Ramos (cell line): ENCODE data around the gene SCPEP1.
"Not testable (repeated sequence)": the region's sequence is repeated elsewhere in the genome, so short reads cannot be mapped to it uniquely, and the experiment has no call there.

Source experiments
- in situ Hi-C: fragments of 300-500 bp; cut with MboI; formaldehyde crosslinking; loops from one replicate; pipeline ENCODE4 v1.14.3; 2022; ENCODE audit warnings: low sequenced_read_pairs; ENCODE audit not compliant: unreplicated experiment

The SCPEP1 gene

GRCh38 chr17:56960596-56961538, 17.1 kb upstream of the SCPEP1 start, which contains the start of gene COIL:
TSS of gene COIL (minus strand) at chr17:56961050. CDS start at chr17:56961019, 31 bp downstream.
- in situ Hi-C loops, result no loop called here

- in situ Hi-C loops, result not testable (repeated sequence)
These were observed 12.7 kb upstream of the SCPEP1 start for GRCh38 chr17:56965241-56965640.

GRCh38 chr17:56965681-56966080, 12.2 kb upstream of the SCPEP1 start:
- in situ Hi-C loops, result not testable (repeated sequence)

DNA sequence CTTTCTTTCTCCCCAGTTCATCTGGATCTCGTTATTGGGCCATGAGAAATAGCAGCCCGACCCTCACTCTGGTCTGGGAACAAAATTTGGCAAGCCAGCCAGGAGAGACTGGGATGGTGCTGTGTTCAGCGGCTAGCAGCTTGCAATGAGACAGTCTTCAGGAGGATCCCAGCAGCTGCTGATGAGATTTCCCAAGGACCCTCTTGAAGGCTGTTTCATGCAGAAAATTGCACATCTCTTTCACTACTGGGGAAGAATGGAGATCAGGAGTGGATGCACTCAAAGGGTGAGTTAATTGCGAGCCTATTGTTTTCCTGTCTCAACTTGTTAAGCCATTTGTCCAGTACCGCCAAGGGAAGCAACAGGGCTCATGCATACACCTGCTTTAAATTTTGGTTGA, 11.6 kb upstream of the SCPEP1 start:
- in situ Hi-C loops, result no loop called here

DNA sequence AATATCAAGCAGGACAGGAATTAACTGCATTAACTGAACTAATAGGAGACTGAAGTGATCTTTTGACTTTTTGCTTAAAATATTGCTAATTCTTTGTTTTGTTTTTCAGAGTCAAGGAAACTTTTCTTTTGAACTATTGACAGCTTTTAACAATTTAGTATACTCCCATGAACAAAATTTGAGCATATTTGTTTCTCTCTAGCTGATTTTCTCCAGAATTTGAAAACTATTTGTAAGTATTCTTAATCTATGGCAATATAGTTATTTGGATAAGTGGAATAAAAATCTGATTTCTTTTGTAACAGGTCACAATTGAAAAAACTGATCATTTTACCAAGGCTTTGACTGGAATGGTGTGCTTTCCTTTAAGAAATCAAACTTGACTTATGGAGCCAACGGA, 7.0 kb upstream of the SCPEP1 start:
- in situ Hi-C loops, result no loop called here

DNA sequence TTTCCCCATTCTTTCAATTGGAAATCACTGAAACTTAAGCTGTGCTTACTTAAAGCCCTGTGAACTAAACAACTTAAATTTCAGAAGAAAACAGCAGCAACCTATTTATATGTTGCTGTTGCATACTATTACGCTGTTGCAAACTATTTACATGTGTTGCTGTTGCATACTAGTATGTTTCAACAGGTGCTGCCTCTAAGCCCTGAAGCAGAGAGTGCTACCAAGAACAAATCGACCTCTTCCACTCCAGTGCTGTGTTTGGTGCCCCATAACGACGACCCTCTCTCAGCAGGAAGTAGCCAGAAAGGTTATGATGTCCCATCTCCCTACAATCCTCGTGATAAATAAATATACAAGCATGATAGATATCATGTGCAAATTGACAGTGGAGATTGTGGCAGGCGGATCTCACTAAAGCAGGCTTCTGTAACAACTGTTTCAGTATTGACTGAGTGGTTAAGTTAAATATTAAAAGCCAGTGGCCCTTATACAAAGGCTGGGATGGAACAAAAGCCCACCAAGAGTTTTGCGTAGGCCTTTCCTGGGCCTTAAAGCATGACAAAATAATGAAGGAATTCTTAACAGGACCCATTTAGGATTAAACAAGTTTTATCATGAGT, 5.7 kb upstream of the SCPEP1 start:
- in situ Hi-C loops, result no loop called here

- in situ Hi-C loops, result no loop called here
These were observed 4.4 kb upstream of the SCPEP1 start for GRCh38 chr17:56973520-56973919.

- in situ Hi-C loops, result no loop called here
These were observed 3.9 kb upstream of the SCPEP1 start for GRCh38 chr17:56974055-56974454.

DNA sequence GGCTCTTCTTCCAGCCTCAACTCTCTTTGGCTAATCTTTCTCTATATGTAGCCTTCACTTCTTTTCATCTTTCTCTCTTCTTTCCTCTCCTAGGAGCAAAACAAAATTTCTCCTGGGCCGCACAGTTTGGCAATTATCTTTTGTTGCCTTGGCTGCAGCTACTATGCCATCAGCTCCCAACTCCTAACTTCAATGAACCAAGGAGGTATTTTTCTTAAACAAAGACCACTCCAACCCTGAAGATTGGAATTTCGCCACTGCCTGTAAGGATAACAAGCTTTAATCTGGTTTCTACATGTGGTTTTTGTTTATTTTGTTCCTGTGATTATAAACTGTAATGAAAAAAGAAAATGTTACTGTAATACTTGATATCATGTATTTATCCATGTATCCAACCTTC, 2.3 kb upstream of the SCPEP1 start:
- in situ Hi-C loops, result no loop called here

DNA sequence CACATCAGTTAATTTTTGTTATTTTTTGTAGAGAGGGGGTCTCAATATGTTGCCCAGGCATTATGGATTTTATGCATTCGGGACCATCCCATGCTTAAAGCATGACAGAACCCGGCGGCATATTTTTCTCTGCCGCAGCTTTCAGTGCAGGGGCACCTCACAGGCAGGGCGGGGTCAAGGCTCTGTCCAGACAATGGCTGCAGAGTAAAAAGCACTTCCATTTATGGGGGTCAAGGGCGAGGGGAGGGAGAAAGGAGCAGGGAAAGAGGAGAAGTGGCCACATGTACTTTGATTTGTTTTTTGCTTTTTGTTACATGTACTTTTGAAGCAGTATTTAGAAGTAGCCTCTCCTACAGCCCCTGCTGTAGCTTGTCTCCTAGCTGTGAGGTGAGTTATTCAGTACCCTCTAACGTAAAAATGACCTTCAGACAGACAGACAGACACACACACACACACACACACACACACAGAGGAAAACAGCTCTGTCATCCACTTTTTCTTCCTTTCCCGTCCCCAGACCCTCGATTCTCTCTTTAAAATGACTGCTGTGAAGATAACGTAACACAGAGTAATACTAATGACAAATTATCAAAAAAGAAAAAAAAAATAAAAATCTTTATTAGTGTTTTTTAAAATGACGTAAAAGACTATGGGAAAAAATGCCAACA, 856 bp upstream of the SCPEP1 start:
- in situ Hi-C loops, result no loop called here

- in situ Hi-C loops, result no loop called here
These were observed 635 bp downstream of the SCPEP1 start for GRCh38 chr17:56978441-56979090.

DNA sequence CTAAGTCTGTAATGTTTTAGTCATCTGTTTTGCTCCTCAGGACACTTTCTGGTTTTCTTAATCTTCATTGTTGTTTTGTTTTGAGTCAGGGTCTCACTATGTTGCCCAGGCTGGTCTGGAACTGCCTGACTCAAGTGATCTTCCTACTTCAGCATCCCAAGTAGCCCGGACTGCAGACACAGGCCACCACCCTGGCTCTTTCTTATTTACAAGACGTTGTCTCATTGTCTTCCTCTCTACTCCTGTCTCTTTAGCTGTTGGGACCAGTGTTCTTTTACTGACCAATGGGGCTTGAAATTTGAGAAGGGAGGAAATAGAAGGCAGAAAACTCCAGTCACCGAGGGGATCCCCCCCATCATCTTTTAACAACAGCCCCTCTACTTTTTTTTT, 1.2 kb downstream of the SCPEP1 start:
- in situ Hi-C loops, result no loop called here

DNA sequence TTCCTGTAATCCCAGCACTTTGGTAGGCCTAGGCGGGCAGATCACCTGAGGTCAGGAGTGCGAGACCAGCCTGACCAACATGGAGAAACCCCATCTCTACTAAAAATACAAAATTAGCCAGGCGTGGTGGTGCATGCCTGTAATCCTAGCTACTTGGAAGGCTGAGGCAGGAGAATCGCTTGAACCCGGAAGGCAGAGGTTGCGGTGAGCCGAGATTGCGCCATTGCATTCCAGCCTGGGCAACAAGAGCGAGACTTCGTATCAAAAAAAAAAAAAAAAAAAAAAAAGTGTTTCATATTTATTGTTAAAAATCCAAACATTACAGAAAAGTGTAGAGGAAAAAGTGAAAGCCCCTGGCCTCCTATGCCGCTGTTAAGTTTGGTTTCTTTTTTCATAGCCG, 2.6 kb downstream of the SCPEP1 start:
- in situ Hi-C loops, result not testable (repeated sequence)

DNA sequence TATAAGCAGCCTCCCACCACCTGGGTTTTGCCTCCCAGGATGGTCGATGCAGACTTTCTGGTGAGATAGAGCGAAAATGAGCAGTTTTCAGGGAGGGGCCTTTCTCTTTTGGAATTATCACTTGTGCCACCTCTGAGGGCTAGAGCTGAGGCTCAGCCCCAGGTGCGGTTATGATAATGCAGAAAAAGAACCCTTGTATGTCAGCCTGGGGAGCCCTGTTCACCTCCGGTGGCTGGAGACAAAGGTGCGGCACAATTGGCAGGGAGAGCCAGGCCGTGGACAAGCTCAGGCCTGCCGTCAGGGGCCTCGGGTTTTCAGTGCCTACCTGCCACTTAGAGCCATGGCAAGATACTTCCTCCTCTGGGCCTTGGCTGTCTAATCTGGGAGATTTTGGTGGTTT, 4.4 kb downstream of the SCPEP1 start:
- in situ Hi-C loops, result no loop called here

GRCh38 chr17:56983366-56983765, 5.4 kb downstream of the SCPEP1 start:
- in situ Hi-C loops, result no loop called here

DNA sequence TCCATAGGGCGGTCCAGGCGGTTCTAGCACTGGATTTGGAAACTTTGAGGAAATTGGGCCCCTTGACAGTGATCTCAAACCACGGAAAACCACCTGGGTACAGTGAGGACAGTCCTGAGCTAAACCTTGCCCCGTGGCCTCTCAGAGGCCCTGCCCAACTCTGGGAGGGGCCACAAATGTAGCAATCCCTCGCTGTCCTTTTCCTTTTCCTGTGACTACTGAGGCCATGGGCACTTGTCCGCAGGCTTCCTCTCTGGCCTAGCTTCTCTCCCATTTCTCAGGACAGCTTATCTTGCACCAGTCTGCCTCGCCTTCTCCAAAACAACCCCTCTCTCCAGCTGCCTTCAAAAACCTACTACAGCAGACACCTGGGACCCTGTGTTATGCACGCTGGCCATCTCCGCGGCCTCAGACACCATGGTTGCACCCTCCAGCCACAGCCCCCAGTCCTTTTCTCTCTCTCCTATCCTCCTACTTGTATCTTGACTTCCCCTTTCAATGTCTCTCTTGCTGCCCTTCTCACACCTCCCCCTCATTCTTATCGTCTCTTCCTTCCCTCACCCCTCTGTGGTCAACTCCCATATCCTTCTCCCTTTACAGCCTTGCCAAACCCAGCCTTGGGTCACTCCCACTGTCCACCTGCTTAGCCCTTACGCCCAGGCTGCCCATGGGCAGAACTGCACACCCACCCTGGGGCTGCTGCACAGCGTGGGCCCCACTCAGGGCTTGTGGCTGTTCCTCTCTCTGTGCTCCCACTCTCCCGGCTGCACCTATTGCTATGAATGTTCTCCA, 7.6 kb downstream of the SCPEP1 start:
- in situ Hi-C loops, result no loop called here

GRCh38 chr17:56987283-56987834, 9.4 kb downstream of the SCPEP1 start:
- in situ Hi-C loops, result no loop called here

GRCh38 chr17:56988901-56989572, 11.1 kb downstream of the SCPEP1 start:
- in situ Hi-C loops, result no loop called here

GRCh38 chr17:56992364-56992763, 14.4 kb downstream of the SCPEP1 start:
- in situ Hi-C loops, result no loop called here
